OCI-LY3 (cell line): Measurements from ENCODE around the gene FRMPD4.

Source experiments
- H2AFZ ChIP-seq: fragments of 200-600, 300-600 bp; shearing (Covaris generic); 2 replicates; pipeline ENCODE4 v1.6.0; 2014; ENCODE audit warnings: antibody characterized with exemption, low read depth, low read length
- H3K27ac ChIP-seq: fragments of 200-600, 300-600 bp; sonication (generic); 2 replicates; pipeline ENCODE4 v1.5.1; 2014; ENCODE audit warnings: mild to moderate bottlenecking, low read length, moderate library complexity, mixed read lengths
- H3K27me3 ChIP-seq: fragments of 200-600, 300-600 bp; sonication (generic); 2 replicates; pipeline ENCODE4 v1.6.1; 2014; ENCODE audit warnings: low read depth, low read length, mixed read lengths
- H3K36me3 ChIP-seq: fragments of 200-600, 300-600 bp; sonication (generic); replicated peaks from 2 replicates; pipeline ENCODE3; 2014; ENCODE audit warnings: low read depth, low read length, mixed read lengths
- H3K4me1 ChIP-seq: fragments of 300-600, 200-600 bp; sonication (generic); 2 replicates; pipeline ENCODE4 v1.6.1; 2014; ENCODE audit warnings: low read length, mixed read lengths
- H3K4me2 ChIP-seq: fragments of 200-600, 300-600 bp; sonication (generic); 2 replicates; pipeline ENCODE4 v1.6.1; 2014; ENCODE audit warnings: low read length, mixed read lengths
- H3K4me3 ChIP-seq: fragments of 300-600, 200-600 bp; sonication (generic); 2 replicates; pipeline ENCODE4 v1.5.1; 2014; ENCODE audit warnings: antibody characterized with exemption, mild to moderate bottlenecking, low read length, moderate library complexity
- H3K79me2 ChIP-seq: fragments of 300-600, 200-600 bp; shearing (Covaris generic); 2 replicates; pipeline ENCODE4 v1.6.1; 2014; ENCODE audit warnings: mild to moderate bottlenecking, low read length, mixed read lengths
- H3K9ac ChIP-seq: fragments of 300-600, 200-600 bp; shearing (Covaris generic); 2 replicates; pipeline ENCODE4 v1.6.0; 2014; ENCODE audit warnings: mild to moderate bottlenecking, low read length, moderate library complexity
- H3K9me3 ChIP-seq: fragments of 200-600, 300-600 bp; shearing (Covaris generic); 2 replicates; pipeline ENCODE4 v1.6.1; 2014; ENCODE audit warnings: low read length, mixed read lengths; ENCODE audit not compliant: insufficient read depth
- H4K20me1 ChIP-seq: fragments of 200-600, 300-600 bp; sonication (generic); 2 replicates; pipeline ENCODE4 v1.6.1; 2016; ENCODE audit warnings: low read length, mixed read lengths; ENCODE audit not compliant: insufficient read depth
- CTCF ChIP-seq: fragments of 200-600, 300-600 bp; sonication (generic); IDR thresholded peaks from 2 replicates; pipeline ENCODE4 v1.5.1; 2014; ENCODE audit warnings: antibody characterized with exemption, low read length, low read depth
- EZH2phosphoT487 ChIP-seq: fragments of 200-600 bp; shearing (Covaris generic); IDR thresholded peaks from 2 replicates; pipeline ENCODE4 v1.6.1; 2018; ENCODE audit warnings: antibody characterized with exemption, mixed run types, low read depth

Gene FRMPD4

GRCh38 chrX:12679522-12679921, 541.2 kb downstream of the FRMPD4 start:
- Histone ChIP-seq H4K20me1 (no peaks in the 10 kb centered on the region), H3K79me2 (no peaks in the 10 kb centered on the region), H3K4me2 (no peak overlapping the region), H3K36me3 (no peaks in the 10 kb centered on the region), H3K4me3 (no peak overlapping the region), H3K9me3 (no peaks in the 10 kb centered on the region), H2AFZ (no peak overlapping the region), H3K27me3 (no peaks in the 10 kb centered on the region), H3K9ac (no peak overlapping the region), H3K4me1 (no peaks in the 10 kb centered on the region), H3K27ac (no peak overlapping the region)
- TF ChIP-seq EZH2phosphoT487 (no peak), CTCF (no peak)

DNA sequence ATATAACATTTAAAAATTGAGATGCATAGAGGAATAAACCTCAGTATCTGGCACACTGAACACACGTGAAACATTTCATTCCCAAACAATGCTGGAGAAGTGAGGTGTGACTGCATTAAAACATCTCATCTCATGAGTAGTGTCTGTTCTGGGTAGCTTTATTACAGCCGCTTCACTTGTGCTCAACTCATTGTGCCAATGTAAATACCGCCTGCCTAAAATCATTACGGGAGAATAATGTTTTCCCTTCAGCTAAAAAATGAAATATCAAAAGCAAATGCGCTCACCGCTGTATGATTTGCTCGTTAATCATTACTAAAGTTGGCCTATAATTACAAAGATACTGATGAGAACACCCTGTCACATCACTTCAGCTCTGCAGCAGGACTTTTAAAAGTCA, 542.8 kb downstream of the FRMPD4 start:
- Histone ChIP-seq H3K27me3 (no peaks in the 10 kb centered on the region), H2AFZ (no peak overlapping the region), H3K36me3 (no peaks in the 10 kb centered on the region), H3K9me3 (no peaks in the 10 kb centered on the region), H3K27ac (no peak overlapping the region), H4K20me1 (no peaks in the 10 kb centered on the region), H3K9ac (no peak overlapping the region), H3K4me1 (no peaks in the 10 kb centered on the region), H3K4me2 (no peak overlapping the region), H3K4me3 (no peak overlapping the region), H3K79me2 (no peaks in the 10 kb centered on the region)
- TF ChIP-seq CTCF: no peak
- TF ChIP-seq EZH2phosphoT487: no peak

DNA sequence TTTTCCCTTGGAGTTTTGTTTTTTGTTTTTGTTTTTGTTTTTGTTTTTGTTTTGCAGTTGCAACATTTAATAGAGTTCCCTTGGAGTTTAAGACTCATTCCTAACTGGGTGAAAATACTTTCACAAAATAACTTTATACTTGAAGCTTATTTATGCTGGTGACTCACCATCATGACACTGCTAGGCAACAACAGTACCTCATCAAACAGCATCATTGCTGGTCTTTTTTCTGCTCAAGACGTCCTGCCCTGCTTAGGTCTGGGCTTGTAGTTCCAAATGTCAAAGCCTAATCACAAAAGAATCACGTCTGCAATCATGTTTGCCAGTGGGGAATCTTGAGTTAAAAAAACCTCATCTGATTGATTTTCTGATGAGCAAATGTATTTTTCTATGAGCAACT, 547.3 kb downstream of the FRMPD4 start:
- H3K4me1 ChIP-seq: no peaks in the 10 kb centered on the region
- no peaks in the 10 kb centered on the region for H3K36me3 ChIP-seq
- TF ChIP-seq CTCF: no peak
- TF ChIP-seq EZH2phosphoT487: no peak
- no peak overlapping the region for H3K9ac ChIP-seq
- H3K27me3 ChIP-seq: peaks cover 6% of the 10 kb centered on the region; the same call in 1 of the 2 replicates
- no peaks in the 10 kb centered on the region for H3K79me2 ChIP-seq
- no peaks in the 10 kb centered on the region for H3K9me3 ChIP-seq
- no peak overlapping the region for H2AFZ ChIP-seq
- H4K20me1 ChIP-seq: no peaks in the 10 kb centered on the region
- no peak overlapping the region for H3K4me3 ChIP-seq
- H3K4me2 ChIP-seq: no peak overlapping the region
- no peak overlapping the region for H3K27ac ChIP-seq

- Histone ChIP-seq H3K27ac (no peak overlapping the region), H3K4me2 (no peak overlapping the region), H3K36me3 (no peaks in the 10 kb centered on the region), H3K27me3 (peaks cover 6% of the 10 kb centered on the region; the same call in 1 of the 2 replicates), H3K79me2 (no peaks in the 10 kb centered on the region), H3K4me3 (no peak overlapping the region), H3K9me3 (no peaks in the 10 kb centered on the region), H2AFZ (no peak overlapping the region), H4K20me1 (no peaks in the 10 kb centered on the region), H3K4me1 (no peaks in the 10 kb centered on the region), H3K9ac (no peak overlapping the region)
- no peak for TF ChIP-seq CTCF
- no peak for TF ChIP-seq EZH2phosphoT487
These were observed 548.1 kb downstream of the FRMPD4 start for GRCh38 chrX:12686331-12686730.
